Measurements from ENCODE around the gene MAU2. TPM values are rescaled to one million over a fixed set of nuclear protein-coding genes. Genes with fewer than 3 reads are reported as not detected.
"Not testable (repeated sequence)": the region's sequence is repeated elsewhere in the genome, so short reads cannot be mapped to it uniquely, and the experiment has no call there.

MAU2 gene
- total RNA-seq, 1 experiment from 2014 or later: 37.3 TPM

DNA sequence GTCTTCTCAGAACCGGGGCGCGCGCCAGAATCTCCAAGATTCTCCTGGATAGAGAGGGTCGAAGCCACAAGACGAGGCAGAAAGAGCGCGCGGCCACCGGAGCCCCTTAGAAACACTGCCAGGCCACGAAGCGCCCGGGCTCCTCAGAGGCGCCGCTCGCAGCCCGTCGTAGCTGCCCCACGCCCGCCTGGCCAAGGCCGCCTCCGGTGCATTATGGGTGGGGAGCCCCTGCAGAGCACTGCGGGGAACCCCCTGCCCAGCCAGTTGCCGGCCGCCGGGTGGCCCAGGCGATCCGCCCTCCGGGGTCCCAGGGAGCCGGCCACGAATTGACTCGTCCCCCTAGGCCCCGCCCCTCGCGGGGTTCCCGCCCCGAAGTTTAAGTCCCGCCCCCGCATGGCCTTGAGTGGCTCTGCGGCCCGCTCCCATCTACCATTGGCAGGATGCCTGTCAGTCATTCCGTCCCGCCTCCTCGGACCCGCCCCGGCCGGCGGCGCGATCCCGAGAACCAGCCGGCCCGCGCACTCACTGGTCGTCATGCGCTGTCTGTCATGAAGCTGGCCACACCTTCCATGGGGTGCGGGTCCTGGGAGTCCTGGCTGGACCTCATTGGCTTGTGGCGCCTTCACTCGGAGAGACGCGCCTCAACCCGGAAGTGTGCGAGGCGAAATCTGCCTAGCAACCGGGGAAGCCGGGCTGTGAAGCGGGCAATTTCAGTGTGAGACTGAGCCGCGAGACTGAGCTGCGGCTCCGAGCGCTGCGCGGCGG, 64.7 kb downstream of the MAU2 start:
- Histone ChIP-seq H2AFZ (ENCODE audit: low read length) (peak overlapping the region; percentile 31; the same call in 1 of the 2 replicates), H3K9me3 (ENCODE audit: low read length) (no peaks in the 10 kb centered on the region), H3K4me1 (ENCODE audit: low read length) (peaks cover 20% of the 10 kb centered on the region), H3K9me2 (replicated peaks; ENCODE audit: insufficient read depth, low read length) (no peaks in the 10 kb centered on the region), H3K9ac (ENCODE audit: low read length) (peak overlapping the region; percentile 94), H3K4me3 (ENCODE audit: low read length) (peak overlapping the region; percentile 47), H3K79me2 (ENCODE audit: low read length) (peaks cover 38% of the 10 kb centered on the region), H3K4me2 (ENCODE audit: low read depth, low read length, poor library complexity, severe bottlenecking) (peak overlapping the region; percentile 68), H4K20me1 (ENCODE audit: insufficient read depth, low read depth, low read length) (peaks cover 18% of the 10 kb centered on the region), H3K36me3 (ENCODE audit: insufficient read depth, low read length) (no peaks in the 10 kb centered on the region), H3K27me3 (ENCODE audit: low read length) (no peaks in the 10 kb centered on the region), H3K27ac (ENCODE audit: low read length) (no peak overlapping the region)
- DNase-seq: peak; percentile 100

DNA sequence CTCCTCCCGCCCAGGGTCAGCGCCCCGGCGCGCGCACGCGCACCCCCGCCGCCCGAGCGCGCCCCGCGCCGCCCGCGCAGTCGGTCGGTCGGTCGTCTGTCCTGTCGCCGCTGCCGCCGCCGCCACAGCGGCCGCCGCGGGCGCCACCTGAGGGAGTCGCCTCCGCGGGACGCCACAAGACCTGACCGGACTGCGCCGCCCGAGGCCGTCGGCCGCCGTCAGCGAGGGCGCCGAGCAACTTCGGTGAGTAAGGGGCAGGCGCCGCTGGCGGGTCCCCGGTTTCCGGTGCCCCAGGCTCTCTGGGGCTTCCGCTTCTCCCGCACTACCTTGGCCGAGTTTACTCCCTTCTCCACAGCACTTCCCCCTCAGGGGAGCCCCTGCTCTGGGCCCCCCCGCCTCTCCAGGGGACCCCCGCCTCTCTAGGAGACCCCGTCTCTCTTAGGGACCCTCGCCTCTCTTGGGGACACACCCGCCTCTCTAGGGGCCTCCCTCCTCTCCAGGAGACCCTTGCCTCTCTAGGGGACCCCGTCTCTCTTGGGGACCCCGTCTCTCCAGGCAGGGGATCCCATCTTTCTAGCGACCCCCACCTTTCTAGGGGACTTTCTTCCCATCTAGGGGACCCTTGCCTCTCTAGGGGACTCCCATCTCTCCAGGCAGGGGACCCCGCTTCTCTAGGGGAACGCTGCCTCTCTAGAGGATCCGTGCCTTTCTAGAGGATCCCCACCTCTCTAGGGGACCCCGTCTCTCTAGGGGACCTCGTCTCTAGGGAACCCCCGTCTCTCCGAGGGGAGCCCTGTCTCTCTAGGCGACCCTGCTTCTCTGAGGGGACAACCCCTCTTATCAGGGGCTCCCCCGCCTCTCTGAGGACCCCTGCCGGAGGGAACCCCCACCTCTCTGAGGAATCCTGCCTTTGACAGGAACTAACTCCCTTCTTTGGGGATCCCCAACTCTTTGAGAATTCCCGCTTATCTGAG, 65.6 kb downstream of the MAU2 start:
- H3K27me3 ChIP-seq (ENCODE audit: low read length): no peaks in the 10 kb centered on the region
- peaks cover 20% of the 10 kb centered on the region for H3K4me1 ChIP-seq (ENCODE audit: low read length)
- H3K9ac ChIP-seq (ENCODE audit: low read length): peak overlapping the region; percentile 94
- 0 out of 2 replicates have a peak overlapping the region, but pooled peaks have one; percentile 48 for H2AFZ ChIP-seq (ENCODE audit: low read length)
- no peaks in the 10 kb centered on the region for H3K9me3 ChIP-seq (ENCODE audit: low read length)
- H3K9me2 ChIP-seq (replicated peaks; ENCODE audit: insufficient read depth, low read length): no peaks in the 10 kb centered on the region
- peaks cover 46% of the 10 kb centered on the region for H3K79me2 ChIP-seq (ENCODE audit: low read length)
- H3K36me3 ChIP-seq (ENCODE audit: insufficient read depth, low read length): no peaks in the 10 kb centered on the region
- H4K20me1 ChIP-seq (ENCODE audit: insufficient read depth, low read depth, low read length): peaks cover 26% of the 10 kb centered on the region
- H3K4me2 ChIP-seq (ENCODE audit: low read depth, low read length, poor library complexity, severe bottlenecking): peak overlapping the region; percentile 98
- H3K27ac ChIP-seq (ENCODE audit: low read length): peak overlapping the region; percentile 53; the same call in 1 of the 2 replicates
- H3K4me3 ChIP-seq (ENCODE audit: low read length): peak overlapping the region; percentile 98
- DNase-seq: peak; percentile 75

DNA sequence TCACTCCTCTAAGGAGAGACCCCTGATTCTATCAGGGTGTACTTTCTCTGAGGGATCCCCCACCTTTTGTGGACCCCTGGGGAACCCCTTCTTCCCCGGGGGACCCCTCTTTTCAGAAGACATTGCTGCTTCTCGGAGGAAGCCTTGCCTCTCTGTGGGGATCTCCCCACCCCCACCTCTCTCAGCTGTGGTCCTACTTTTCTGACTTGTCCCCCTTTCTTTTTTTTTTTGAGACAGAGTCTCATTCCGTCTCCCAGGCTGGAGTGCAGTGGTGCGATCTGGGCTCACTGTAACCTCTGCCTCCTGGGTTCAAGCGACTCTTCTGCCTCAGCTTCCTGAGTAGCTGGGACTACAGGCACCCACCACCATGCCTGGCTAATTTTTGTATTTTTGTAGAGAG, 66.5 kb downstream of the MAU2 start:
- peaks cover 55% of the 10 kb centered on the region for H3K79me2 ChIP-seq (ENCODE audit: low read length)
- no peak overlapping the region for H2AFZ ChIP-seq (ENCODE audit: low read length)
- peaks cover 20% of the 10 kb centered on the region for H3K4me1 ChIP-seq (ENCODE audit: low read length)
- H4K20me1 ChIP-seq (ENCODE audit: insufficient read depth, low read depth, low read length): peaks cover 26% of the 10 kb centered on the region
- H3K36me3 ChIP-seq (ENCODE audit: insufficient read depth, low read length): no peaks in the 10 kb centered on the region
- H3K9ac ChIP-seq (ENCODE audit: low read length): peak overlapping the region; percentile 94
- H3K9me2 ChIP-seq (replicated peaks; ENCODE audit: insufficient read depth, low read length): no peaks in the 10 kb centered on the region
- no peaks in the 10 kb centered on the region for H3K27me3 ChIP-seq (ENCODE audit: low read length)
- H3K9me3 ChIP-seq (ENCODE audit: low read length): no peaks in the 10 kb centered on the region
- peak overlapping the region; percentile 98 for H3K4me3 ChIP-seq (ENCODE audit: low read length)
- no peak overlapping the region for H3K27ac ChIP-seq (ENCODE audit: low read length)
- H3K4me2 ChIP-seq (ENCODE audit: low read depth, low read length, poor library complexity, severe bottlenecking): peak overlapping the region; percentile 98
- DNase-seq: no peak

DNA sequence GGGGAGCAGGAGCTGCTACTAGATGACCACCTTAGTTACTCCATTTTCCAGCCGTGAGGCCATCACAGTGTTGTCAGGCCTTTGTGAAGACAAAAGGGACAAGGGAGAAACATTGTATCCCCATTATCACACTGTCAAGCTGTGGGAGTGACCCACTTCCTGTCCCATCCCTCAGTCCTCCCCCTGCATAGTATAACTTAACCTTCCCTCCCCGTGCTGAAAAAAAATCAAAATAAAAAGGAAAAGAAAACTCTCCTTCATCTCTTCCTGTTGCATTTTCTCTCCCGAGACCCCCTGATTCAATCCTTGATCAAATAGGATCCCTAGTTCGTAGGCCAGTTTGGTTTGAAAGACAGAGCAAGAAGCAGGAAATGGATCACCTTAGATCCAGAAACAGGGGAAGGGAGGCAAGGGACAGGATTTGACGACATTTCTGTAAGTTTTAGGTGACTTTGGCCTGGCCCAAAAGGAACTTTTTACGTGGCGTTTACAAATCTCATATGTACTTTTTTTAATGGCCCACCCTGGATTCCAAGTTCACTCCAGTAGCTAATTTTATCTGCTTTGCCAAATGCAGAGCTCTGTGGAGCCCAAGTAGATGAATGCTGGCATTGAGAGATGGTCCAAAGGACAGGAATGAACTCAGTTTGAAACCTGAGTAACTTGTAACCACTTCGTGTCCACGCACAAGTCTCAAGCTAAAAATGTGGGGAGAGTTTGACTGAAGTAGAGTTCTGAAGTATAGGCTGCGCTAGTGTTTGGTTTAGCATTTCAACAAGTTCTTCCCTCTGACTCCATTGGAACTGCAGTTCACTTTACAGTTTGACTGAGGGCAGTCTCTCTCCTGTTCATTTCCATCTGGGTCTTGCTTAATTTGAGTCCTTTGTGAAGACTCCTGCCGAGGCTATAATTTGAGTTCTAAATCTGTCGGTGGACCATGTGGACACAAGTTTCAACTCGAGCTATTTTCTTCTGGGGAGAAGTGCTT, 68.2 kb downstream of the MAU2 start:
- Histone ChIP-seq H3K4me3 (ENCODE audit: low read length) (no peak overlapping the region), H3K4me1 (ENCODE audit: low read length) (peaks cover 20% of the 10 kb centered on the region), H3K9me2 (replicated peaks; ENCODE audit: insufficient read depth, low read length) (no peaks in the 10 kb centered on the region), H3K36me3 (ENCODE audit: insufficient read depth, low read length) (no peaks in the 10 kb centered on the region), H3K27me3 (ENCODE audit: low read length) (no peaks in the 10 kb centered on the region), H4K20me1 (ENCODE audit: insufficient read depth, low read depth, low read length) (peaks cover 31% of the 10 kb centered on the region), H3K9ac (ENCODE audit: low read length) (no peak overlapping the region), H3K27ac (ENCODE audit: low read length) (no peak overlapping the region), H3K4me2 (ENCODE audit: low read depth, low read length, poor library complexity, severe bottlenecking) (no peak overlapping the region), H3K9me3 (ENCODE audit: low read length) (no peaks in the 10 kb centered on the region), H2AFZ (ENCODE audit: low read length) (no peak overlapping the region), H3K79me2 (ENCODE audit: low read length) (peaks cover 69% of the 10 kb centered on the region)
- no peak for DNase-seq

DNA sequence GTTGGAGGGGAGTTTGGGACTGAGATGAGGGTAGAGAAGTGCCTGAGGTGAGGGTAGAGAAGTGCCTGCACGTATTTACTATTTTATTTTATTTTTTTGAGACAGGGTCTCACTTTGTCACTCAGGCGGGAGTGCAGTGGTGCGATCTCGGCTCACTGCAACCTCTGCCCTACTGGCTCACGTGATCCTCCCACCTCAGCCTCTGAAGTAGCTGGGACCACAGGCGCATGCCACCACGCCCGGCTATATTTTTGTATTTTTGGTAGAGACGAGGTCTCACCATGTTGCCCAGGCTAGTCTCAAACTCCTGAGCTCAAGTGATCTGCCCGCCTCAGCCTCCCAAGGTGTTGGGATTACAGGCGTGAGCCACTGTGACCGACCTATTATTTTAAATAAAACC, 69.1 kb downstream of the MAU2 start:
- peaks cover 75% of the 10 kb centered on the region for H3K79me2 ChIP-seq (ENCODE audit: low read length)
- H3K4me1 ChIP-seq (ENCODE audit: low read length): peaks cover 19% of the 10 kb centered on the region
- not testable (repeated sequence) for H3K9me3 ChIP-seq (ENCODE audit: low read length); H3K36me3 ChIP-seq (ENCODE audit: insufficient read depth, low read length); DNase-seq; H3K9ac ChIP-seq (ENCODE audit: low read length); H3K27me3 ChIP-seq (ENCODE audit: low read length); H3K4me3 ChIP-seq (ENCODE audit: low read length); H3K9me2 ChIP-seq (replicated peaks; ENCODE audit: insufficient read depth, low read length); H3K4me2 ChIP-seq (ENCODE audit: low read depth, low read length, poor library complexity, severe bottlenecking); H3K27ac ChIP-seq (ENCODE audit: low read length); H2AFZ ChIP-seq (ENCODE audit: low read length)
- peaks cover 31% of the 10 kb centered on the region for H4K20me1 ChIP-seq (ENCODE audit: insufficient read depth, low read depth, low read length)

DNA sequence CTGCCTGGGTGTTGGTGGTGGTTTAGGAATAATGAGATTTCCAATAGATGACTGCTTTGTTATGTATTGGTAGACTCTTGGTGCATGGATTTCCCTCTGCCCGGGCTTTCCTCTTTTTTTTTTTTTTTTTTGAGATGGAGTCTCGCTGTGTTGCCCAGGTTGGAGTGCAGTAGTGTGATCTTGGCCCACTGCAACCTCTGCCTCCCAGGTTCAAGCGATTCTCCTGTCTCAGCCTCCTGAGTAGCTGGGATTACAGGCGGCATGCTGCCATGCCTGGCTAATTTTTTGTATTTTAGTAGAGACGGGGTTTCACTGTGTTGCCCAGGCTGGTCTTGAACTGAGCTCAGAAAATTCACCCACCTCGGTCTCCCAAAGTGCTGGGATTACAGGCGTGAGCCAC, 73.7 kb downstream of the MAU2 start:
- not testable (repeated sequence) for H3K9ac ChIP-seq (ENCODE audit: low read length); H3K27ac ChIP-seq (ENCODE audit: low read length); H3K9me3 ChIP-seq (ENCODE audit: low read length); H3K4me3 ChIP-seq (ENCODE audit: low read length); DNase-seq; H3K27me3 ChIP-seq (ENCODE audit: low read length); H3K9me2 ChIP-seq (replicated peaks; ENCODE audit: insufficient read depth, low read length); H2AFZ ChIP-seq (ENCODE audit: low read length); H3K36me3 ChIP-seq (ENCODE audit: insufficient read depth, low read length); H3K4me1 ChIP-seq (ENCODE audit: low read length); H3K4me2 ChIP-seq (ENCODE audit: low read depth, low read length, poor library complexity, severe bottlenecking)
- H4K20me1 ChIP-seq (ENCODE audit: insufficient read depth, low read depth, low read length): peaks cover 24% of the 10 kb centered on the region; the same call in 1 of the 2 replicates
- H3K79me2 ChIP-seq (ENCODE audit: low read length): peaks cover 76% of the 10 kb centered on the region

DNA sequence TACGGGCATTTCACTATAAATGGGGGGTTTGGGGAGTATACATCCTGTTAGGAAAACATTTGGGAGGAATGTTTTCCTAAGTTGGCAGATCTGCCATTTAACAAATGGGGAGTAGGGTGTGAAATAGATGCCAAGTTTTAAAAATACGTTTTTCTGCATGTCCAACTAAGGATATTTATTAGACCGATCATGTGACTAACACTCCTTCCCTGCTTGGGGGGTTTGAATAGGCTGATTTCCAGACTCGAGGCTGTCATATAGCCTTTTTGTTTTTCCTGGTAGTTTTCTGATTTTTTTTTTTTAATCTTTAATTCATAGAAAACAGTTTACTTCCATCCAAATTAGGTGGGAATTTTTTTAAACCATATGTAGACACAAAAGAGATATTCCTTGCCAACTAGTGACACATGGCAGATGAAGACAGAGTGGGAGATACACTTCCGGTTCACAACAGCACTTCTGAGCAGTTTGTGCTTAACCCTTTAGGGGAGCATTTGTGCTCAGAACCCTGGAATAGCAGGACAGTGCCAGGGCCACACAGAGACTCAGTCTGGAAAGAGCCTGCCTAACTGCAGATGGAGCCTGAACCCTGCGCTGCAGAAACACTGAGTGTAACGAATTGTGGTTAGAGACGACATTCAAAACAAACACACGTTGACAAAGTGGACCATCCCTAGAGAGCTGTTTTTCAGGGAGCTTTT, 79.3 kb downstream of the MAU2 start:
- Histone ChIP-seq H3K4me3 (ENCODE audit: low read length) (no peak overlapping the region), H3K4me2 (ENCODE audit: low read depth, low read length, poor library complexity, severe bottlenecking) (no peak overlapping the region), H3K27ac (ENCODE audit: low read length) (no peak overlapping the region), H3K36me3 (ENCODE audit: insufficient read depth, low read length) (no peaks in the 10 kb centered on the region), H2AFZ (ENCODE audit: low read length) (no peak overlapping the region), H3K9me2 (replicated peaks; ENCODE audit: insufficient read depth, low read length) (no peaks in the 10 kb centered on the region), H3K9me3 (ENCODE audit: low read length) (no peaks in the 10 kb centered on the region), H3K79me2 (ENCODE audit: low read length) (peaks cover 60% of the 10 kb centered on the region), H3K27me3 (ENCODE audit: low read length) (no peaks in the 10 kb centered on the region), H3K9ac (ENCODE audit: low read length) (no peak overlapping the region), H4K20me1 (ENCODE audit: insufficient read depth, low read depth, low read length) (peaks cover 17% of the 10 kb centered on the region), H3K4me1 (ENCODE audit: low read length) (peaks cover 3% of the 10 kb centered on the region)
- DNase-seq: no peak

Data from Karpas-422 (cell line).